Kidney tubule cell (primary cell): ENCODE measurements around the gene C1QTNF3.

Experiments
- DNase-seq: peaks from one replicate; pipeline ENCODE4 v3.0.0-alpha.2; 2018; ENCODE audit warnings: low spot score

The C1QTNF3 gene

DNA sequence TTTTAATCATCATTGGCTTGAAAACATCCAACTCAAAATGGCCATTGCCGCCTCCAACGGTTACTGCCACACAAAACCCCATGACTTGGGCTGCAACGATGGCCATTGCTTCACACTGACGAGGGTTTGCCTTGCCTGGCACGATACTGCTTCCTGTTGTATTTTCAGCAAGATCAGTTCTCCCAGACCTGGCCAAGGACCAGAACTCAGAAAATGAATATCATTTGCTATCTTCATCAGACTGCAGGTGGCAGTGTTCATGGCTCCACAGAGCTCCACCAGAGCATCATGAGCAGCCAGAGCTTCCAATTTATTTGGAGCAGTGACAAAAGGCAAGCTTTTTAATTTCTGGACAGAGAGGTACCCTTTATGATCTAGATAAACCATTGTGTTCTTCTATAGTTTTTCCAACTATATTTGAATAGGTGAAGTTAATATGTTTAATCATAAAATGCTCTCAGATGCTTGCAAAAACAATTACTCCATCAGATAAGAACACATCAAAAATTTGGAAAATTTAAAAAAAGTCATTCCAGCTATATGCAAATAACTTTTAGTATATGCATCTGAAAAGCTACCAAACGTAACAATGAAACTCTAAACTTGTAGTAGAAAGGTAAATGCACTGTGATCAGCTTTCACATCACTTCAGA, 45.6 kb downstream of the C1QTNF3 start:
- peak; percentile 78 for DNase-seq

DNA sequence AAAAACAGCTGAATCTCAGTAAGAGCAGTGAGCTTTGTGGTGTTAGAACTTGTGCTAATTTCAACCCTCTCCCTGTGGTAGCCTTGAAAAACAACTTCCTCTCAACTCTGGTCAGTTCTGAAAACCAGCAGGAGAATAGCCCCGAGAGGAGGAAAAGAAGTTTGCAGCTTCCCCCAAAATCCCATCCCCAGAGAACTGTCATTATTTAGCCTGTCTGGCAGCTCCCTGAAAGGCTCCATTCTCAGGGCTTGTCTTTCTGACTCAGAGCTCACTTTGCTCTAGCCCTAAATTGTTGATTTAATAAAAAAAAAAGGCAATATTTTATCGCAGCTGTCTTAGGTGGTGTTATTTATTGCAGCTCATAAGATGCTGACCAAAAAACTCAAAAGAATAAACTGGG, 47.1 kb downstream of the C1QTNF3 start:
- DNase-seq, result no peak

DNA sequence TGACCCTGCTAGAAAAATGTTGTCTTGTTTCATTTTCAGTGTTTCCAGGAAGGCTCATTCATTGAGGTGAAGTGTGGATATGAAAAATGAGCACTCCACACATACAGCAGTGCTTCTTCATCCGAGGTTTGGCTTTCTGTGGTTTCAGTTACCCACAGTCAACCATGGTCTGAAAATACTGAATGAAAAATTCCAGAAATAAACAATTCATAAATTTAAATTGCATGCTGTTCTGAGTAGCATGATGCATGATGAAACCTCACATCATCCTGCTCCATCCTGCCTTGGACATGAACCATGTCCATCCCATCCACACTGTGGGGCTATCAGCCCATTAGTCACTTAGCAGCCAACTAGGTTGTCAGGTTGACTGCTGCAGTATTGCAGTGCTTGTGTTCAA, 48.2 kb downstream of the C1QTNF3 start:
- peak; percentile 42 for DNase-seq

DNA sequence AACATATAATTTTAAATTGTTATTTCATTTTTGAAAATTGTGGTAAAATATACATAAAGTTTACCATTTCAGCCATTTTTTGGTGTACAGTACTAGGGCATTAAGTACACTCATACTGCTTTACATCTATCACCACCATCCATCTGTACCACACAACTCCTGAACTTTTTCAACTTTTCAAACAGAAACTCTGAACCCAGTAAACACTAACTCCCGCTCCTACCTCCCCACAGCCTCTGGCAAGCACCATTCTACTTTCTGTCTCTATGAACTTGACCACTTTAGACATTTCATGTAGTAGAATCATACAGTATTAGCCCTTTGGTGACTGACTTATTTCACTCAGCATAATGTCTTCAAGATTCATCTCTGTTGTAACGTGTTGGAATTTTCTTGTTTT, 50.1 kb downstream of the C1QTNF3 start:
- DNase-seq, result no peak

DNA sequence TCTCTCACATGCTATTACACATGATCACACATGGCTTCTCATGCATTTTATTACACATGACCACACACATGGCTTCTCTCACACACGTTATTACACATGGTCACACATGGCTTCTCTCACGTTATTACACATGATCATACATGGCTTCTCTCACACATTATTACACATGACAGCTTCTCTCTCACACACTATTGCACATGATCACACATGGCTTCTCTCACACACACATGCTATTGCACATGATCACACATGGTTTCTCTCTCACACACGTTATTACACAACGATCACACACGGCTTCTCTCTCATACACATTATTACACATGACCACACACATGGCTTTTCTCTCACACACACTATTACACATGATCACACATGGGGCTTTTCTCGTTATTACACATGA, 57.6 kb downstream of the C1QTNF3 start:
- DNase-seq, result no peak

DNA sequence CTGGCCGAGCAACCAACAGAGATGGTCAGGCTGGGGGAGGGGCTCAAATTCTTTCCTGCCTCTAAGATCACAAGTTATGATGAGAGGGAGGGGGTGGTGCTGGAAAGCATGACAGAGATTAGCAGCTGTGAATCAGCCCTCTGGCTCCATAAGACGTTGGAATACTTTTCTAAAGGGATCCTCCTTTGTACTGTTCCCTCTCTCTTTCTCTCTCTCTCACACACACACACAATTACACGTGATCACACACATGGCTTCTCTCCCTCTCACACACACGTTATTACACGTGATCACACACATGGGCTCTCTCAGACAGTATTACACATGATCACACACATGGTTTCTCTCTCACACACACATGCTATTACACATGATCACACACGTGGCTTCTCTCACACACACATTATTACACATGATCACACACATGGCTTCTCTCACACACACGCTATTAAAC, 58.3 kb downstream of the C1QTNF3 start, which contains the start of gene SLC45A2:
TSS of gene SLC45A2 (minus strand) at position 23 of the 454 bp plus-strand sequence. CDS start 110 bp downstream, outside the sequence.
- DNase-seq, result peak; percentile 16

DNA sequence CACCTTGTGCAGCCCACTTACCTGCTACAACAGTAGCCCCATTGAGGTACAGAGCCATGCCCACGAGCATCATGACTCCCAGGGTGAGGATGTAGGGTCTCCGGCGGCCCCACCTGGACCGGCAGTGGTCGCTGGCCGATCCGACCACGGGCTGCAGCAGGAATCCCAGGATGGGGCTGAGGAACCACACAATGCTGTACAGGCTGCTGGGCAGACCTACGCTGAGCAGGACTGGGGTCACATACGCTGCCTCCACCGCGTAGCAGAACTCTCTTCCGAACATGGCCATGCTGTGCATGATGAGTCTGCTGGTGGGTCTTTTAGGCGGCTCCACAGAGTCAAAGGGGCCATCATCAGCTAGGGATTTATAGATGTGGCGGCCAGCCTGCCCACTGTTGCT, 58.8 kb downstream of the C1QTNF3 start:
- DNase-seq, result no peak

DNA sequence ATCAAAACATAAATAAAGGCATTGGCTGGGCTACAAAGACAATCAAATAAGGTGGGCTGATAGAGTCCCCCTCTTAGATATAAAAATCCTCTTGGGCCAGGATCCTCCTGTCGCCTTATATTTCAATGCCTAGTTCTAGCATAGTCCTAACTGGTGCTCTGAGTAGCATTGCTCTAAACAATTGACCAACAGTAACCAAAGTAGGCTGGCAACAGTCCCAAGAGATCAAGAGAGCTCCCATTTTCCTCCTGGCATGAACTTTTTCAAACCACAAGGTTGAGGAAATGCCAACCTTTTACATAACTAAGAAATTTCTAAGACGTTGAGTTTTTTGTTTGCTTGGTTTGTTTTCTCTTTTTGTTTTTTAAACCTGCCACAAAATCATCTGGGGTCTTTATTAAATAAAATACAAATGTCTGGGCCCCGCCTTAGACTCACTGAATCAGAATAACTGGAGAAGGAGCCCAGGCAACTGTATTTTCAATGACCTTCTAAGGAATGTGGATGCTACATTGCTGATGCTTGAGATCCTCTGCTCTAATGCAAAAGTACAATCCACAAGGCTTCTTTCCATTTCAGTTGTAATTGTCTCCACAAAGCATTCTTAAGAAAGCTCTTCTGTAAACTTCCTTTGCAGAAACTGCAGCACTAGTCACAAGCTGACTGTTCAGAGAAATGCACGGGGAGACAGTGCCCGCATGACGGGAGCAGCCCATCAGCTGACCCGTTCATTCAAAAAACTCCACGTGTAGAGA, 61.4 kb downstream of the C1QTNF3 start:
- peak; percentile 13 for DNase-seq

DNA sequence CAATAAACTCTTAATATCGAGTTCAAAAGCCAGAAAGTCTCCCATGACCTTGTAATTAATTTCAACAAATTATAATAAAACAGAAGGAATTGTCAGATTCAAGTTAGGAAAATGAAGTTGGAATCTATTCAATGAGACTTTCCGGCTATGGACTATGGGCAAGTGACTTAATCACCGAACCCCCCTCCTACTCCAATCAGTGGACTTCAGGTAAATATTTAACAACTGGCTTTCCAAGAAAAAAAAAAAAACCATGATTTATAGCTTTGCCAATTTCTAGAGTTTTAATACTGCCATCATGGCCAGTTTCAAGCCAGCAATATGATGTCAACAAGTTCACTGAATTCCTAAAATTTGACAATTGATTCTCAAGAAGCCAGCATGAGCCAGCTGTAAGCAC, 63.0 kb downstream of the C1QTNF3 start:
- DNase-seq, result no peak

DNA sequence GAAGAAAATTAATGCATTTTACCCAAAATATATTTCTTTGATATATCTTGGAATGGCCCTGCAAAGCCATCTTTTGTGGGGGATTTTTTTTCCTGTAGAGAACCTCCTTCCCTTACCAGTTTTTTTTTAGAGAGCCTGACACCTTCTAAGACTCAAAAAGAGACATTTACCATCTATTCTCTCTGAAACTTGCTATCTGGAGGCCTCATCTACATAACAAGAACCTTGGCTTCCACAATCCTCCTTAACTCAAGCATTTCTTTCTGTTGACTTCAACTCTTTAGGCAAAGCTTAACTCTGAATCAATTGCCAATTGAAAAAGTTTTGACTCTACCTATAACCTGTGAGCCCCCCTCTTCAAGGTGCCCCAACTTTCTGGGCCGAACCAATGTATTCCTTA, 64.7 kb downstream of the C1QTNF3 start:
- DNase-seq, result no peak

DNA sequence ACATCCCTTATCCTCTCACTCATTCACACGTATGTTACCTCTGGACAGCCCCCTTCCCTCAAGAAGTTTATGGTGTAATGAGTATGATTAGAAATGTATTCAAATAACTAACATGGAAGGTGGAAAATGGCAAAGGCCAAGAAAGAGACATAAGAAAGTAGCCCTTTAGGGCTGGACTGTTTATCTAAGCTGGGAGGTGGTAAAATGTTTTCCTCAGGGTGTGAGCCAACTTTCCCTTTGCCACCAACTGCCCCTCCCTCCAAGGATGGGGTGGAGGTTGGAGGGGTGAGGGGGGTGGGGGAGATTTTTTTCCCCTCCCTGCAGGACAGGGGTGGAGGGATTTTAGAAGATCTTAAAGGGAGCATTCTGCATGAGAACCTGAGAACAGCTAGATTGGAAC, 66.7 kb downstream of the C1QTNF3 start:
- no peak for DNase-seq

DNA sequence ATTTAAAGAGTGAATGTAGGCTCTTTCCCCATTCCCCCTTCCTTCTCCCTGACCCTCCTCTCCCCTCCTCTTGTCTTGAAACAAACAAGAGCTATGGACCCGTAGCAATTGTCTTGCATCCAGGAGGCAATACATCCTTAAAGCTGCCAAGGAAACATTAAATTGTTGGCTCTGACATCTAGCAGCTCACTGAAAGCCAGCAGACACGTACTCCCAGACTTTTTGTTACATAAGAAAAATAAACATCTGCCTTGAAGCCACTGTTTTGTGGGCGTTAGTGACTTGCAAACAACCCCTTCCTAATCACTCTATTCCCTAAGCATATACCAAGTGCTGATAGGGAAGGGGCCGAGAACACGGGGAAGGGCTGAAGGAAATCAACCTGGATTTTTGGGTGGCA, 67.2 kb downstream of the C1QTNF3 start:
- no peak for DNase-seq

DNA sequence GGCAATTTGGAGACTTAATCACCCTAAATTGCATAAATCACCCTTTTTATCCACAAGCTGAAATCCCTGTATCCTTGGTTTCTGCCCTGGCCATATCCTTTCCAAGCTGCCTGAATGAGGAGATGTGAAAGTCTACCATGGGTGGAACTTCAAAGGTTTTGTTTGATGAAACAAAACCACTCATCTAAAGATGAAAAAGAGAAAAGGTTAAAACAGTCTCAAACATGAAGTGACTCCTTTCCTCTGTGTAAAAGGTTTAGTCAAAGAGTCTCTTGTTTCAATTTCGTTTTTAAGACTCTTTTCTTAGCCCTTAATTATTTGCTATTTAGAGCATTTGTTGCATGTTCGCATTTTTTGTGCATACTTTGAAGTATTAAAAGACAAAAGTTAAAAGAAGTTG, 69.7 kb downstream of the C1QTNF3 start:
- DNase-seq, result no peak

DNA sequence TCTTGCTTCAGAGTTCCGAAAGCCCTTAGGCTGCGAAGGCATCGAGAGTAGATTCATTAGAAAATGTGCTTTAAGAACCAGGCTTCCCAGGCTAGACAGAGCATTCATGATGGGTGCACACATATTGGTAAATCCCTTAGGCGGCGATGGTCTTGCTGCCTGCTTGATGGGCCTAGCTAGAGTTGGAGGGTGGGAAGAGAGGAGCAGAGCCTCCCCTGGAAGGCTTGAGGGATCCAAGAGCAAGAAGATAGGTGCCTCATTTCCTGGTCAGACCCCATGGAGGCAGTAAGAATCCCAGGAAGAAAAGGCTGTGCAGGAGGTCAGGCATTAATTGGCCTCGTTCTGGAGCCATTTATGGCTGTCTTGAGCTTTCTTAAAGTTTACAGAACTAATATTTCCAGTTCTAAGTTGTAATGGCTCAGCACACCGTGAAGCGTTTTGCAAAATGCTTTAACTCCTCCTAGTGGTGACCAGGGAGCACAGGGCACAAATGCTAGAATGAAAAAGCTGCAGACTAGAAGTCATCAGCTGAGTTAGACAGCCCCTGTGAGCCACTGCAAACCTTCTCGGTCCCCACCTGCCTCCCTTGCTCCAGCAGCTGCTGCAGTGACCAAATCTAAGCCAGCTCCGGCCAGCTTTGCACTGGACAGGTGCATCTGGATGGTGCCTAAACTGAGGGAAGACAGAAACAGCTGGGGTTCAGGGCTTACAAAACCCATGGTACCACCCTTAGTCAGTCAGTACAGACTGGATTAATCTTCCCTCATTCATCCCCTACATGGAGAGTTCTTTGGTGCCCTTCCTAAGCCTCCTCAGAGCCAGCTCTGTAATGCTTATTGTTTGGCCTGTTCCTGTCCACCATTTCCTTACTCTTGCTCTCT, 73.2 kb downstream of the C1QTNF3 start:
- DNase-seq, result peak; percentile 61

DNA sequence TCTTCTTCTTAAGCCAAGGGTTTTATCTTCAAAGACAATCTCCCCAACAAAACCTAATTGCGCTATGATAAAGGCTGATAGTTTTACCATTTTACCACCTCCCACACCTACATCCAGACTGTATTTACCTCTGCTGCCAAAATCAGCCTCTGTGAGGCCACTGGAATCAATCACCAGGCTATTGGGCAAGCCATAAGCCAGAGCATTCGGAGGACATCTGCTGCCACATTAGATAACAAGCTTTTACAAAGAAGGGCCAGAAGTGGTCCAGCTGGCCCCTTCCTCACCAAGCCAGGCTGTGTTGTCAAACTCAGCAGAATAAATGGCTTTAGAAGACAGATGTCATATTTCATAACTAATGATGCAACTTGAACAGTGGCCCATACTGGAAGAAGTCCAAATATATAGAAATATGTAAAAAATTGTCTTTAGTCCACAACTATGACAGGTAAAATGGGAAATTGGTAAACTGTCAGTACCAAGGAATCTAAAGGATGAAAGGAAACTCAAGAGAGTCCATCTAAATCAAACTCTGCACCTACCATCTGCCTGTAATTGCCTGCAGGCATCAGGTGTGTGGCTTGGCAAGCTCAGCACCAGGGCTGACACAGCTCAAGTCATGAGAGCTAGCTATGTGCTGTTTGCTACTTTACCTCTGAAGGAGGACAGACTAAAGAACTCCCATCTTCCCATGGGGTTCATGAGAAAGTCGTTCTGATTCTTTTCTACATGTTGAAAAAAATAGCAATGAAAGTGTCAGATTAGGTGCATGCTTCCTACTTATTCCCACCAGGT, 74.6 kb downstream of the C1QTNF3 start:
- DNase-seq, result no peak
